ENCODE results near the gene ADD1. TPM values are rescaled to one million over a fixed set of nuclear protein-coding genes. Genes with fewer than 3 reads are reported as not detected.

Gene ADD1
- total and polyA plus RNA-seq, 12 donors: 163 to 448 (median 214) TPM

DNA sequence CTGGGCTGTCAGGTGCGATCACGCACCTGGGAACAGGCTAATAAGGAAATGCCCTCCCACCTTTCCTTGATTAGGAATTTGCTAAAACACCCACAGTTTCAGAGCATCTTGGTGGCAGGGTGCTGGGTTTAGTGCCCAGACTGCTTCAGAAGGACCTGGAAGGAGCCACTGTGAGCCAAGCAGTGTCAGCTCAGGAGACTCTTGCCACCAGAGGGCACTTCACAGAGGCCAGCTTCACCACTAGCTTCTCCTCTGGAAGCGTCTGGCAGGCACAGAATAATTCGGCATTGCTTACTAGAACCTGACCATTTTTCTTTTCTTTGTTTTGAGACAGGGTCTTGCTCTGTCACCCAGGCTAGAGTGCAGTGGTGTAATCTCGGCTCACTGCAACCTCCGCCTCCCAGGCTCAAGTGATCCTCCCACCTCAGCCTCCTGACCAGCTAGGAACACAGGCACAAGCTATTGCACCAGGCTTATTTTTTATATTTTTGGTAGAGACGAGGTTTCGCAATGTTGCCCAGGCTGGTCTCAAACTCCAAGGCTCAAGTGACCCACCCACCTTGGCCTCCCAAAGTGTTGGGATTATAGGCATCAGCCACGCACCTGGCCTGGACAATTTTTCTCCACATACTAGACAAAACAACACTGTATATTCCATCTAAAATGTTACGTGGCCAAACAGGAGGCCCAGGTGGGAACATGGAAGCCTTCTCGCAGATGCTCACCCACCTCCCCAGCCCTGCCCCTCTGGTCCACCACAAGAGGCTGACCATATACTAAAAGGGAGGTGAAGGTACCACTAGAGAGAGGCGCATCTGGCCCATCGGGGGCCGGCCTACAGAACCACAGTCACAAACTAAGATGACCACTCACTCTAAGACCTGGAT, 105.5 kb downstream of the ADD1 start:
- H3K9me3 ChIP-seq: no peaks in the 10 kb centered on the region
- intact Hi-C loops (cut with DNase I): no loop called here
- 89 to 92% methylated on average over 14 of the region's 14 CpGs for WGBS, 2 donors
- peaks cover 0 to 11% (median 0%) of the 10 kb centered on the region in 9 donors for H3K4me1 ChIP-seq
- no peak overlapping the region for H3K27ac ChIP-seq
- H3K27me3 ChIP-seq: no peaks in the 10 kb centered on the region
- peaks cover 5 to 100% (median 81%) of the 10 kb centered on the region in 9 donors for H3K36me3 ChIP-seq
- DNase-seq (no peak), ATAC-seq (peak in 5 of 8 donors; percentile 31 to 52 (median 45))
- H3K4me3 ChIP-seq: no peak overlapping the region
- TF ChIP-seq, protein P1, sequence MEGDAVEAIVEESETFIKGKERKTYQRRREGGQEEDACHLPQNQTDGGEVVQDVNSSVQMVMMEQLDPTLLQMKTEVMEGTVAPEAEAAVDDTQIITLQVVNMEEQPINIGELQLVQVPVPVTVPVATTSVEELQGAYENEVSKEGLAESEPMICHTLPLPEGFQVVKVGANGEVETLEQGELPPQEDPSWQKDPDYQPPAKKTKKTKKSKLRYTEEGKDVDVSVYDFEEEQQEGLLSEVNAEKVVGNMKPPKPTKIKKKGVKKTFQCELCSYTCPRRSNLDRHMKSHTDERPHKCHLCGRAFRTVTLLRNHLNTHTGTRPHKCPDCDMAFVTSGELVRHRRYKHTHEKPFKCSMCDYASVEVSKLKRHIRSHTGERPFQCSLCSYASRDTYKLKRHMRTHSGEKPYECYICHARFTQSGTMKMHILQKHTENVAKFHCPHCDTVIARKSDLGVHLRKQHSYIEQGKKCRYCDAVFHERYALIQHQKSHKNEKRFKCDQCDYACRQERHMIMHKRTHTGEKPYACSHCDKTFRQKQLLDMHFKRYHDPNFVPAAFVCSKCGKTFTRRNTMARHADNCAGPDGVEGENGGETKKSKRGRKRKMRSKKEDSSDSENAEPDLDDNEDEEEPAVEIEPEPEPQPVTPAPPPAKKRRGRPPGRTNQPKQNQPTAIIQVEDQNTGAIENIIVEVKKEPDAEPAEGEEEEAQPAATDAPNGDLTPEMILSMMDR (IDR thresholded peaks at IDR 0.05): peak in 7 of 9 donors; percentile 38 to 56 (median 52)

DNA sequence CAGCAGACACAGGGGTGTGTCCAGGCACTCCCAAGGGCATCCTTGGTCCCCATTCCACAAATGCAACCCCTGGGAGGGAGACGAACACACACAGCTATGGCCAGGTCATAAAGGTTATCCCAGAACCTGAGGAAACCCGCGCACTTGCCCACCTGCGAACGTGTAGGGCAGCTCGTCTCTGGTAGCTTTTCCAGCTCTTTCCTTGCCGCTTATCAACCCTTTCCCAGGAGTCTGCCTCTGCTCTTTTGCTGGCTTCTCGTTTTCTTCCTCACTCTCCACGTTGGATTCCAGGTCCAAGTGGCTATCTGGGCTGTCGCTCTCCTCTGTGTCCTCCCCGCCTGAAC, 106.1 kb downstream of the ADD1 start:
- intact Hi-C loops (cut with DNase I): no loop called here
- TF ChIP-seq, protein P1 (IDR thresholded peaks at IDR 0.05): no peak
- peak in 1 of 8 donors; percentile 20 for ATAC-seq
- H3K27me3 ChIP-seq: no peaks in the 10 kb centered on the region
- no peaks in the 10 kb centered on the region for H3K9me3 ChIP-seq
- no peak overlapping the region for H3K4me3 ChIP-seq
- peaks cover 0 to 16% (median 3%) of the 10 kb centered on the region in 9 donors for H3K4me1 ChIP-seq
- H3K36me3 ChIP-seq: peaks cover 5 to 99% (median 79%) of the 10 kb centered on the region in 9 donors
- H3K27ac ChIP-seq: no peak overlapping the region
- 90 to 91% methylated on average over 11 of the region's 11 CpGs for WGBS, 2 donors
- DNase-seq: no peak

DNA sequence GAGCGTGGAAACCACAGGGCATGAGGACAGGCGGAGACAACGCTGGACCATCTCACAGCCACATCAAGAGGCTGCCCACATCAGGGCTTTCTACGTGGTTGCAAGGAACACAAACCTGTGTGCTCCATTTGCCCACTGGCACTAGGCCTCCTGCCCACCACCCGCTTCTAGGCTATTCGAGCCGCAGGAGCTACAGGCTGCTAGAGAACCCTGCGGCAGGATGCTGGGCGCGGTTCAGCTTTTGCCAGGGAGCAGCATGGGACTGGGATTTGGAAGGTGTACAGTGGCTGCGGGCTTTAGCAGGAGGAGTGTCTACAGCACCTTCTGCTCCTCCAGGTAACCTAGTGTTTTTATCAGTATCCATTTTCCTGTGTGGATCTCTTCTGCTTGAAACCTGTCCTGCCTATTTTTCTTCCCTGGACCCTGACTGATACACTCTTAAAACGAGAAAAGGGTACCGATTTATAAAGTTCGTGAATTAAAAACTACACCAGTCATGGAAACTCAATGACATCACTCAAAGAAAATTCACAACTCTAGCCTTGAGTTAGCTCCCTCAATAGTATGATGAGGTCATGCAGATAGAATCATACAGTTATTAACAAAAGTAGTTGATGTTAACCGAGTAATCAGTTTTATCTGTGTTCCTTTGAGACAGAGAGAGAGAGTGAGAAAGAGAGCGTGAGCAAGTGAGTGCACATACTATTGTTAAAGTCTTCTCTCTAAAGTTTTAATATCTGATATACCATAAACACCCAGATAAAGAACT, 106.8 kb downstream of the ADD1 start:
- no peak for ATAC-seq
- intact Hi-C loops (cut with DNase I): no loop called here
- DNase-seq: no peak
- Histone ChIP-seq H3K27me3 (no peaks in the 10 kb centered on the region), H3K27ac (no peak overlapping the region), H3K9me3 (no peaks in the 10 kb centered on the region), H3K36me3 (peaks cover 5 to 94% (median 74%) of the 10 kb centered on the region in 9 donors), H3K4me1 (peaks cover 0 to 16% (median 3%) of the 10 kb centered on the region in 9 donors), H3K4me3 (no peak overlapping the region)
- WGBS, 2 donors: 88 to 90% methylated on average over 16 of the region's 16 CpGs
- TF ChIP-seq, protein P1 (IDR thresholded peaks at IDR 0.05): no peak

GRCh38 chr4:2953496-2953895, 109.9 kb downstream of the ADD1 start:
- intact Hi-C loops (cut with DNase I): no loop called here

More at GRCh38 chr4:2953496-2953895, 109.9 kb downstream of the ADD1 start:
- ATAC-seq: peak in 2 of 8 donors; percentile 45 to 48
- Histone ChIP-seq H3K36me3 (peaks cover 0 to 95% (median 63%) of the 10 kb centered on the region in 9 donors), H3K27me3 (no peaks in the 10 kb centered on the region), H3K4me1 (peaks cover 0 to 12% (median 0%) of the 10 kb centered on the region in 9 donors), H3K4me3 (no peak overlapping the region), H3K9me3 (no peaks in the 10 kb centered on the region), H3K27ac (no peak overlapping the region)
- WGBS, 2 donors: 59 to 64% methylated on average over 6 of the region's 6 CpGs
- TF ChIP-seq, protein P1 (IDR thresholded peaks at IDR 0.05): no peak
- no peak for DNase-seq

Measured in heart right ventricle (tissue), 16 donors.